ENCODE data around the gene HIF3A. TPM values are rescaled to one million over a fixed set of nuclear protein-coding genes. Genes with fewer than 3 reads are reported as not detected.

HIF3A gene
- total and polyA plus RNA-seq, 11 donors: 32.8 to 117 (median 63.4) TPM

DNA sequence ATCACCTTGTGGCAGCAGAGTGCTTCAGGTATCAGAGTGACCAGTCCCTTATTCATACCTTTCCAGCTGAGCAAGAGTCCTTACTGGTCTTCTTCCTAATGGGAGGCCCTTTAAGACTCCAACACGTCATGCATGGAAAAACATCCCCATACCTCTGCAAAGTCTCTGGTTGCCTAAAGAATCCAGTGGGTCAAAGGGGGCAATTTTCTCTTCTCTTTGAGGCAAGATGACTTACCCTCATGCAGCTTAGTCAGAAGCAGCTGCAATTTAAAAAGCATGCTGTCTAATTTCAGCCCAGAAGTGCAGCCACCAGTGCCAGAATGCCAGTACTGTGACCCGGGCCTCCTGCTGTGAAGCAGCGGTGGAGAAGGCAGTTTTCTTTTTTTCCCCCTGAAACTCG, 68.7 kb downstream of the HIF3A start:
- Histone ChIP-seq H3K27ac (no peak overlapping the region), H3K4me3 (no peak overlapping the region), H3K4me1 (peaks cover 0 to 16% (median 3%) of the 10 kb centered on the region in 12 donors), H3K27me3 (no peaks in the 10 kb centered on the region), H3K36me3 (peaks cover 0 to 54% (median 36%) of the 10 kb centered on the region in 9 donors), H3K9me3 (no peaks in the 10 kb centered on the region)
- no peak for TF ChIP-seq POLR2A (IDR thresholded peaks at IDR 0.05)
- TF ChIP-seq, protein P1, sequence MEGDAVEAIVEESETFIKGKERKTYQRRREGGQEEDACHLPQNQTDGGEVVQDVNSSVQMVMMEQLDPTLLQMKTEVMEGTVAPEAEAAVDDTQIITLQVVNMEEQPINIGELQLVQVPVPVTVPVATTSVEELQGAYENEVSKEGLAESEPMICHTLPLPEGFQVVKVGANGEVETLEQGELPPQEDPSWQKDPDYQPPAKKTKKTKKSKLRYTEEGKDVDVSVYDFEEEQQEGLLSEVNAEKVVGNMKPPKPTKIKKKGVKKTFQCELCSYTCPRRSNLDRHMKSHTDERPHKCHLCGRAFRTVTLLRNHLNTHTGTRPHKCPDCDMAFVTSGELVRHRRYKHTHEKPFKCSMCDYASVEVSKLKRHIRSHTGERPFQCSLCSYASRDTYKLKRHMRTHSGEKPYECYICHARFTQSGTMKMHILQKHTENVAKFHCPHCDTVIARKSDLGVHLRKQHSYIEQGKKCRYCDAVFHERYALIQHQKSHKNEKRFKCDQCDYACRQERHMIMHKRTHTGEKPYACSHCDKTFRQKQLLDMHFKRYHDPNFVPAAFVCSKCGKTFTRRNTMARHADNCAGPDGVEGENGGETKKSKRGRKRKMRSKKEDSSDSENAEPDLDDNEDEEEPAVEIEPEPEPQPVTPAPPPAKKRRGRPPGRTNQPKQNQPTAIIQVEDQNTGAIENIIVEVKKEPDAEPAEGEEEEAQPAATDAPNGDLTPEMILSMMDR (IDR thresholded peaks at IDR 0.05): no peak
- WGBS, 4 donors: 77 to 89% (median 85%) methylated on average over 4 of the region's 4 CpGs
- intact Hi-C loops (cut with DNase I): no loop called here
- DNase-seq (no peak), ATAC-seq (no peak)

DNA sequence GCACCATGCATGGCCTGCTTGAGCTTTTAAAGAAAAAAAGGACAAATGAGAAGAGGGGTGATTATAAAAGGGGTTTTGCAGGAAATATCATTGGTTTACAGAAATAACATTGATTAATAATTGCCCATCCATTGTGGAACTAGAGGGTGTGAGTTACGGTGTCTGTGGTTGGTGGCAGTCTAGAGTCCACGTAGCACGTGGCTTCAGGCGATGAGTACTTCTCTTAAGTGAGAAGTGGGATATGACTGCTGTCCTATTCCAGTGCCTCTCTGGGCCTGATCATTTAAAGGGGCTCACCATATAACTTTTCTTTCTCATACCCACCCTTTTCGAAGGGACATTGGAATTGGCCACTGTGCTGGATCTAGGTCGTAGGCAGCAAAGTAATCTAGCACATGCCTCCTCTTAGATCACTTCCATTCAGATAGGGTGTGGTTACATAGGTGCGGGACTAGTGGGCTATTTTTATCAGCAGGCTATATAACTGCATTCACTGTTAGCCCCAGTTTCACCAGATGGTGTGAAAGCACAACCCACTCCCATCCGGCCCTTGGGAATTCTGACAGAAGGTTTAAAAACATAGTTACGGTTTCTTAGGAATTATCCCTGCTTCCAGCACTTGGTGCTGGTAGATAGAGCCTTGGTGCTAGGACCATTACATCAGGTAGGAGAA, 69.9 kb downstream of the HIF3A start:
- Histone ChIP-seq H3K27me3 (no peaks in the 10 kb centered on the region), H3K36me3 (peaks cover 0 to 50% (median 30%) of the 10 kb centered on the region in 9 donors), H3K4me1 (peaks cover 0 to 25% (median 11%) of the 10 kb centered on the region in 12 donors), H3K27ac (peak overlapping the region in 2 of 12 donors; percentile 25 to 26), H3K9me3 (no peaks in the 10 kb centered on the region), H3K4me3 (no peak overlapping the region)
- TF ChIP-seq POLR2A (IDR thresholded peaks at IDR 0.05): no peak
- TF ChIP-seq, protein P1 (IDR thresholded peaks at IDR 0.05): no peak
- ATAC-seq (peak in 2 of 4 donors; percentile 35 to 80), DNase-seq (no peak)
- 48 to 60% (median 59%) methylated on average over 9 of the region's 9 CpGs for WGBS, 4 donors
- intact Hi-C loops (cut with DNase I): no loop called here

DNA sequence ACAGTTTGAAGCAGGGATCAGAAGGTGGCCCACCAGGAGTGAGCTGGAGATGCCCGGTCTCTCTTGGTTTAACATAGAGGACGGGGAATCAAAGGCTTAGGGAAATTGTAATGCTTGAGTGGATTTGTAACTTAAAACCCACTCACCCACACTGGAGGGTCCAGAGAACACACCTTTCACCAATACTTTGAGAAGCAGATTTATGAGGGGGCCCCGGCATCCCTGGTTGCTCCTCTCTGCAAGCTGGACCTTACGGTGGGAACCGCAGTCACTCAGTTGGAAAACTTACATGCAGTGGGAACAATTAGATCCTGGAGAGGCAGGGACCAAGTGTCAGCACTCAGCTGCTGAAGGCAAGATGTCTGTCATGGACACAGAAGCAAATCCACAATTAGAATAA, 70.6 kb downstream of the HIF3A start:
- ATAC-seq (no peak), DNase-seq (no peak)
- H3K27ac ChIP-seq: no peak overlapping the region

DNA sequence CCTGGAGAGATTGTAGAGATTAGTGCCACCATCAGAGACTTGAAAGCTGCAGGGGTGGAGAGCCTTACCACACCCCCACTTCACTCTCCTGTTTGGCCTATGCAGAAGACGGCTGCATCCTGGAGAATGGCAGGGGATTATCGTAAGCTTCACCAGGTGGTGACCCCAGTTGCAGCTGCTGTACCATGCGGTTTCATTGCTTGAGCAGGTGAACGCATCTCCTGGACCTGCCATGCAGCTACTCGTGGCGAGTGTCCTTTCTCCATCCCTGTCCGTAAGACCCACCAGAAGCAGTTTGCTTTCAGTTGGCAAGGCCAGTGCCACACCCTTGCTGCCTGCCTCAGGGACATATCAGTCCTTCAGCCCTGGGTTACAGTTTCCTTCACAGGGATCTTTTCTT, 71.3 kb downstream of the HIF3A start:
- DNase-seq (no peak), ATAC-seq (no peak)
- Histone ChIP-seq H3K4me3 (no peak overlapping the region), H3K9me3 (no peaks in the 10 kb centered on the region), H3K27me3 (no peaks in the 10 kb centered on the region), H3K27ac (no peak overlapping the region), H3K4me1 (peaks cover 0 to 36% (median 24%) of the 10 kb centered on the region in 12 donors), H3K36me3 (peaks cover 0 to 50% (median 30%) of the 10 kb centered on the region in 9 donors)
- WGBS, 4 donors: 88 to 94% (median 90%) methylated on average over 7 of the region's 7 CpGs
- TF ChIP-seq POLR2A (IDR thresholded peaks at IDR 0.05): no peak
- TF ChIP-seq, protein P1 (IDR thresholded peaks at IDR 0.05): no peak
- intact Hi-C loops (cut with DNase I): no loop called here

More for the DNA sequence above, 70.6 kb downstream of the HIF3A start:
- Histone ChIP-seq H3K9me3 (no peaks in the 10 kb centered on the region), H3K36me3 (peaks cover 0 to 50% (median 30%) of the 10 kb centered on the region in 9 donors), H3K27me3 (no peaks in the 10 kb centered on the region), H3K4me1 (peaks cover 0 to 29% (median 17%) of the 10 kb centered on the region in 12 donors), H3K4me3 (no peak overlapping the region)
- WGBS, 4 donors: 81 to 94% (median 92%) methylated on average over 5 of the region's 5 CpGs
- TF ChIP-seq POLR2A (IDR thresholded peaks at IDR 0.05): no peak
- TF ChIP-seq, protein P1 (IDR thresholded peaks at IDR 0.05): no peak
- intact Hi-C loops (cut with DNase I): no loop called here

All from heart left ventricle (tissue), 16 donors.